ENCODE data around the gene DST.

- no peak for TF ChIP-seq CTCF (IDR thresholded peaks at IDR 0.05)
- no peak for TF ChIP-seq POLR2A (IDR thresholded peaks at IDR 0.05)
- TF ChIP-seq EP300 (IDR thresholded peaks at IDR 0.05) = no peak
Measured at GRCh38 chr6:56444855-56445254, 197.8 kb downstream of the DST start.

All from tibial nerve (tissue), 4 donors.